ENCODE data around the gene MTF1.

Gene MTF1

GRCh38 chr1:37845049-37845646 is 14.2 kb downstream of the MTF1 start:
- Histone ChIP-seq H3K4me3 (ENCODE audit: low read depth, low read length) (no peak overlapping the region), H3K27me3 (replicated peaks) (no peaks in the 10 kb centered on the region), H3K27ac (no peak overlapping the region), H3K36me3 (replicated peaks) (peaks cover 6% of the 10 kb centered on the region)
- DNase-seq = no peak
- in situ Hi-C loops (cut with HindIII; ENCODE audit: low pct_ligation_motif_present, low sequenced_read_pairs) = no loop called here
- no peak for TF ChIP-seq CTCF (IDR thresholded peaks at IDR 0.05; ENCODE audit: low read depth, low read length, missing control alignments)

DNA sequence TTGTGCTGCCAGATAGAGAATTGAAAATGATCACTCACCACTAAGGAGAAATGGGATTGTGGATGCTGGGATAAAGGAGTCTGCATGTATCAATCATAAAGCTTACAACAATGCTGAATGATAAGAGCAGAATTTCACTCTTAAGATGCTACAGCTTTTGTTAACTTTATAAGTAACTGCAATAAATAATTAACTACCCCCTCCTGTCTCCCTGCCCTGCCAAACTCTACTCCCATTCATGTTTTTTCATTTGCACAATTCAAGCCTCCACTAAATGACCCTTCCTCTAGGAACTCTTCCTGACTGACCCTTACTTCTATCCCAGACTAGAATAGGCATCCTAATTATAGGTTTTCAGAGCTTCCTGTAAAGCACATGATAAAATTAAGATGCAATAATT is 14.9 kb downstream of the MTF1 start:
- Histone ChIP-seq H3K27me3 (replicated peaks) (no peaks in the 10 kb centered on the region), H3K4me3 (ENCODE audit: low read depth, low read length) (no peak overlapping the region), H3K36me3 (replicated peaks) (peaks cover 11% of the 10 kb centered on the region), H3K27ac (no peak overlapping the region)
- no peak for DNase-seq
- in situ Hi-C loops (cut with HindIII; ENCODE audit: low pct_ligation_motif_present, low sequenced_read_pairs) = no loop called here
- no peak for TF ChIP-seq CTCF (IDR thresholded peaks at IDR 0.05; ENCODE audit: low read depth, low read length, missing control alignments)

- DNase-seq = no peak
- no peak overlapping the region for H3K4me3 ChIP-seq (ENCODE audit: low read depth, low read length)
- H3K36me3 ChIP-seq (replicated peaks) = peaks cover 28% of the 10 kb centered on the region
- no peaks in the 10 kb centered on the region for H3K27me3 ChIP-seq (replicated peaks)
- in situ Hi-C loops (cut with HindIII; ENCODE audit: low pct_ligation_motif_present, low sequenced_read_pairs) = no loop called here
- no peak for TF ChIP-seq CTCF (IDR thresholded peaks at IDR 0.05; ENCODE audit: low read depth, low read length, missing control alignments)
- H3K27ac ChIP-seq = no peak overlapping the region
These were observed 17.7 kb downstream of the MTF1 start for GRCh38 chr1:37841652-37842051.

GRCh38 chr1:37840711-37841110 is 18.7 kb downstream of the MTF1 start:
- in situ Hi-C loops (cut with HindIII; ENCODE audit: low pct_ligation_motif_present, low sequenced_read_pairs) = no loop called here
- H3K4me3 ChIP-seq (ENCODE audit: low read depth, low read length) = no peak overlapping the region
- no peaks in the 10 kb centered on the region for H3K27me3 ChIP-seq (replicated peaks)
- H3K36me3 ChIP-seq (replicated peaks) = peaks cover 34% of the 10 kb centered on the region
- no peak for TF ChIP-seq CTCF (IDR thresholded peaks at IDR 0.05; ENCODE audit: low read depth, low read length, missing control alignments)
- H3K27ac ChIP-seq = no peak overlapping the region
- no peak for DNase-seq

GRCh38 chr1:37839676-37840075 is 19.7 kb downstream of the MTF1 start:
- in situ Hi-C loops (cut with HindIII; ENCODE audit: low pct_ligation_motif_present, low sequenced_read_pairs) = no loop called here
- TF ChIP-seq CTCF (IDR thresholded peaks at IDR 0.05; ENCODE audit: low read depth, low read length, missing control alignments) = no peak
- peaks cover 44% of the 10 kb centered on the region for H3K36me3 ChIP-seq (replicated peaks)
- no peak for DNase-seq
- no peak overlapping the region for H3K4me3 ChIP-seq (ENCODE audit: low read depth, low read length)
- no peaks in the 10 kb centered on the region for H3K27me3 ChIP-seq (replicated peaks)
- no peak overlapping the region for H3K27ac ChIP-seq

GRCh38 chr1:37836788-37837187 is 22.6 kb downstream of the MTF1 start:
- no peak overlapping the region for H3K27ac ChIP-seq
- TF ChIP-seq CTCF (IDR thresholded peaks at IDR 0.05; ENCODE audit: low read depth, low read length, missing control alignments) = no peak
- in situ Hi-C loops (cut with HindIII; ENCODE audit: low pct_ligation_motif_present, low sequenced_read_pairs) = no loop called here
- no peak for DNase-seq
- no peaks in the 10 kb centered on the region for H3K27me3 ChIP-seq (replicated peaks)
- peaks cover 67% of the 10 kb centered on the region for H3K36me3 ChIP-seq (replicated peaks)
- H3K4me3 ChIP-seq (ENCODE audit: low read depth, low read length) = no peak overlapping the region

All from brain microvascular endothelial cell (primary cell).